ENCODE results near the gene ARHGAP22. TPM values are rescaled to one million over a fixed set of nuclear protein-coding genes. Genes with fewer than 3 reads are reported as not detected.
A peak's percentile ranks its signal among the peaks of the same experiment; 100 is the strongest.

Gene ARHGAP22
- polyA plus RNA-seq, 1 of the 3 experiments (the other 2 are of a cell fraction), result 12.4 TPM

GRCh38 chr10:48519481-48520183, 85.2 kb downstream of the ARHGAP22 start:
- TF ChIP-seq YY1 (IDR thresholded peaks at IDR 0.05; ENCODE audit: low read depth) (no peak), GATA2 (CRISPR knock-in tag; IDR thresholded peaks at IDR 0.05) (peak; percentile 23; the same call in 1 of the 2 replicates), RXRA (IDR thresholded peaks at IDR 0.05; ENCODE audit: borderline replicate concordance, low read depth) (no peak)
- TF ChIP-seq, protein P1, sequence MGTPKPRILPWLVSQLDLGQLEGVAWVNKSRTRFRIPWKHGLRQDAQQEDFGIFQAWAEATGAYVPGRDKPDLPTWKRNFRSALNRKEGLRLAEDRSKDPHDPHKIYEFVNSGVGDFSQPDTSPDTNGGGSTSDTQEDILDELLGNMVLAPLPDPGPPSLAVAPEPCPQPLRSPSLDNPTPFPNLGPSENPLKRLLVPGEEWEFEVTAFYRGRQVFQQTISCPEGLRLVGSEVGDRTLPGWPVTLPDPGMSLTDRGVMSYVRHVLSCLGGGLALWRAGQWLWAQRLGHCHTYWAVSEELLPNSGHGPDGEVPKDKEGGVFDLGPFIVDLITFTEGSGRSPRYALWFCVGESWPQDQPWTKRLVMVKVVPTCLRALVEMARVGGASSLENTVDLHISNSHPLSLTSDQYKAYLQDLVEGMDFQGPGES (IDR thresholded peaks at IDR 0.05; ENCODE audit: low read depth, low read length), result no peak
- peaks cover 0 to 30% of the 10 kb centered on the region in 2 experiments for H3K36me3 ChIP-seq (replicated peaks in 1 of 2; ENCODE audit: control insufficient read depth in 1 of 2, insufficient read depth in 2 of 2, low read length in 1 of 2)
- H2AFZ ChIP-seq (ENCODE audit: low read depth), result no peak overlapping the region
- no peak for DNase-seq
- peaks cover 89% of the 10 kb centered on the region for H3K79me2 ChIP-seq (ENCODE audit: insufficient read depth)
- H3K4me1 ChIP-seq (ENCODE audit: control insufficient read depth in 1 of 2, insufficient read depth in 2 of 2, low read depth in 1 of 2, low read length in 1 of 2), result peaks cover 15 to 29% of the 10 kb centered on the region in 2 experiments; a peak in 3 of 4 replicates
- H3K4me3 ChIP-seq (ENCODE audit: low read depth in 2 of 2, low read length in 1 of 2), result no peak overlapping the region
- ChIA-PET POLR2A (interaction anchor here (0.6 kb wide), 1 partner anchor 44 kb away, joined by 3 read pairs; no protein-coding TSS in a partner anchor), CTCF (interaction anchor here (0.9 to 6.1 kb wide), 4 partner anchors 18 to 156 kb away, joined by 4 to 46 read pairs (median 13); no protein-coding TSS in a partner anchor)
- peaks cover 8% of the 10 kb centered on the region for H3F3A ChIP-seq (replicated peaks; ENCODE audit: insufficient read depth)
- no peak overlapping the region for H3K9ac ChIP-seq
- H3K9me2 ChIP-seq, result no peaks in the 10 kb centered on the region
- H3K4me2 ChIP-seq, result no peak overlapping the region
- H3K27me3 ChIP-seq (ENCODE audit: insufficient read depth), result no peaks in the 10 kb centered on the region
- 90% methylated on average over 12 of the region's 12 CpGs for WGBS (ENCODE audit: low lambda C conversion rate)
- H4K20me1 ChIP-seq (ENCODE audit: insufficient read depth), result peaks cover 7% of the 10 kb centered on the region; the same call in 1 of the 2 replicates
- H3K27ac ChIP-seq (ENCODE audit: low read depth in 2 of 2, low read length in 1 of 2), result no peak overlapping the region; a peak in 1 of 4 replicates
- peaks cover 12% of the 10 kb centered on the region for H3K9me3 ChIP-seq

- H3K9ac ChIP-seq, result no peak overlapping the region
- H3K79me2 ChIP-seq (ENCODE audit: insufficient read depth), result peaks cover 92% of the 10 kb centered on the region
- POLR2A ChIA-PET, result no interaction called here
- H2AFZ ChIP-seq (ENCODE audit: low read depth), result no peak overlapping the region
- TF ChIP-seq RCOR1 (IDR thresholded peaks at IDR 0.05; ENCODE audit: low read length) (no peak), USF1 (IDR thresholded peaks at IDR 0.05; ENCODE audit: borderline replicate concordance, low read depth) (no peak), NFIC (IDR thresholded peaks at IDR 0.05; ENCODE audit: borderline replicate concordance) (no peak), GABPA (IDR thresholded peaks at IDR 0.05; ENCODE audit: low read depth) (no peak), RAD21 (IDR thresholded peaks at IDR 0.05; ENCODE audit: low read length) (no peak), ELF1 (IDR thresholded peaks at IDR 0.05) (no peak), NRF1 (IDR thresholded peaks at IDR 0.05; ENCODE audit: low read depth, low read length) (no peak), CHD2 (IDR thresholded peaks at IDR 0.05; ENCODE audit: low read length, partially characterized antibody) (no peak), YY1 (IDR thresholded peaks at IDR 0.05; ENCODE audit: low read depth) (no peak), FOSL2 (IDR thresholded peaks at IDR 0.05; ENCODE audit: borderline replicate concordance, low read depth) (no peak), RFX5 (IDR thresholded peaks at IDR 0.05; ENCODE audit: low read length) (no peak), TCF12 (IDR thresholded peaks at IDR 0.05) (no peak)
- TF ChIP-seq, protein P2, sequence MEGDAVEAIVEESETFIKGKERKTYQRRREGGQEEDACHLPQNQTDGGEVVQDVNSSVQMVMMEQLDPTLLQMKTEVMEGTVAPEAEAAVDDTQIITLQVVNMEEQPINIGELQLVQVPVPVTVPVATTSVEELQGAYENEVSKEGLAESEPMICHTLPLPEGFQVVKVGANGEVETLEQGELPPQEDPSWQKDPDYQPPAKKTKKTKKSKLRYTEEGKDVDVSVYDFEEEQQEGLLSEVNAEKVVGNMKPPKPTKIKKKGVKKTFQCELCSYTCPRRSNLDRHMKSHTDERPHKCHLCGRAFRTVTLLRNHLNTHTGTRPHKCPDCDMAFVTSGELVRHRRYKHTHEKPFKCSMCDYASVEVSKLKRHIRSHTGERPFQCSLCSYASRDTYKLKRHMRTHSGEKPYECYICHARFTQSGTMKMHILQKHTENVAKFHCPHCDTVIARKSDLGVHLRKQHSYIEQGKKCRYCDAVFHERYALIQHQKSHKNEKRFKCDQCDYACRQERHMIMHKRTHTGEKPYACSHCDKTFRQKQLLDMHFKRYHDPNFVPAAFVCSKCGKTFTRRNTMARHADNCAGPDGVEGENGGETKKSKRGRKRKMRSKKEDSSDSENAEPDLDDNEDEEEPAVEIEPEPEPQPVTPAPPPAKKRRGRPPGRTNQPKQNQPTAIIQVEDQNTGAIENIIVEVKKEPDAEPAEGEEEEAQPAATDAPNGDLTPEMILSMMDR (IDR thresholded peaks at IDR 0.05), result no peak
- TF ChIP-seq, protein P3, sequence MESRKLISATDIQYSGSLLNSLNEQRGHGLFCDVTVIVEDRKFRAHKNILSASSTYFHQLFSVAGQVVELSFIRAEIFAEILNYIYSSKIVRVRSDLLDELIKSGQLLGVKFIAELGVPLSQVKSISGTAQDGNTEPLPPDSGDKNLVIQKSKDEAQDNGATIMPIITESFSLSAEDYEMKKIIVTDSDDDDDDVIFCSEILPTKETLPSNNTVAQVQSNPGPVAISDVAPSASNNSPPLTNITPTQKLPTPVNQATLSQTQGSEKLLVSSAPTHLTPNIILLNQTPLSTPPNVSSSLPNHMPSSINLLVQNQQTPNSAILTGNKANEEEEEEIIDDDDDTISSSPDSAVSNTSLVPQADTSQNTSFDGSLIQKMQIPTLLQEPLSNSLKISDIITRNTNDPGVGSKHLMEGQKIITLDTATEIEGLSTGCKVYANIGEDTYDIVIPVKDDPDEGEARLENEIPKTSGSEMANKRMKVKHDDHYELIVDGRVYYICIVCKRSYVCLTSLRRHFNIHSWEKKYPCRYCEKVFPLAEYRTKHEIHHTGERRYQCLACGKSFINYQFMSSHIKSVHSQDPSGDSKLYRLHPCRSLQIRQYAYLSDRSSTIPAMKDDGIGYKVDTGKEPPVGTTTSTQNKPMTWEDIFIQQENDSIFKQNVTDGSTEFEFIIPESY (IDR thresholded peaks at IDR 0.05; ENCODE audit: borderline replicate concordance, low read depth), result no peak
- peaks cover 18% of the 10 kb centered on the region for H3K9me3 ChIP-seq
- H3K4me3 ChIP-seq (ENCODE audit: low read depth in 2 of 2, low read length in 1 of 2), result no peak overlapping the region
- no peak for DNase-seq
- H3K27me3 ChIP-seq (ENCODE audit: insufficient read depth), result no peaks in the 10 kb centered on the region
- no peak overlapping the region for H3K4me2 ChIP-seq
- 96% methylated on average over 4 of the region's 4 CpGs for WGBS (ENCODE audit: low lambda C conversion rate)
- no peaks in the 10 kb centered on the region for H3K9me2 ChIP-seq
- peaks cover 0 to 31% of the 10 kb centered on the region in 2 experiments for H3K36me3 ChIP-seq (replicated peaks in 1 of 2; ENCODE audit: control insufficient read depth in 1 of 2, insufficient read depth in 2 of 2, low read length in 1 of 2)
- H3K4me1 ChIP-seq (ENCODE audit: control insufficient read depth in 1 of 2, insufficient read depth in 2 of 2, low read depth in 1 of 2, low read length in 1 of 2), result peaks cover 15 to 29% of the 10 kb centered on the region in 2 experiments; a peak in 3 of 4 replicates
- CTCF ChIA-PET, result interaction anchor here (1.0 to 4.8 kb wide), 2 partner anchors 33 to 138 kb away, joined by 3 to 46 read pairs; no protein-coding TSS in a partner anchor
- H3K27ac ChIP-seq (ENCODE audit: low read depth in 2 of 2, low read length in 1 of 2), result no peak overlapping the region; a peak in 1 of 4 replicates
- H4K20me1 ChIP-seq (ENCODE audit: insufficient read depth), result peaks cover 7% of the 10 kb centered on the region; the same call in 1 of the 2 replicates
- H3F3A ChIP-seq (replicated peaks; ENCODE audit: insufficient read depth), result peaks cover 9% of the 10 kb centered on the region
These were observed 85.9 kb downstream of the ARHGAP22 start for GRCh38 chr10:48518986-48519385.
